ENCODE data around the gene DARS1.

DARS1 gene

GRCh38 chr2:135875491-135876065 is 109.8 kb downstream of the DARS1 start:
- DNase-seq, result no peak

GRCh38 chr2:135874777-135875365 is 110.6 kb downstream of the DARS1 start:
- DNase-seq, result no peak

- no peak for DNase-seq
These were observed 114.9 kb downstream of the DARS1 start for GRCh38 chr2:135870571-135870970.

GRCh38 chr2:135863233-135863632 is 122.2 kb downstream of the DARS1 start:
- DNase-seq, result no peak

GRCh38 chr2:135862718-135863117 is 122.7 kb downstream of the DARS1 start:
- no peak for DNase-seq
